ENCODE results near the gene C4orf51. TPM values are rescaled to one million over a fixed set of nuclear protein-coding genes. Genes with fewer than 3 reads are reported as not detected.
A peak's percentile ranks its signal among the peaks of the same experiment; 100 is the strongest.

Gene C4orf51
- total RNA-seq, 4 donors from 2014 or later: not detected

- TF ChIP-seq, protein P1, sequence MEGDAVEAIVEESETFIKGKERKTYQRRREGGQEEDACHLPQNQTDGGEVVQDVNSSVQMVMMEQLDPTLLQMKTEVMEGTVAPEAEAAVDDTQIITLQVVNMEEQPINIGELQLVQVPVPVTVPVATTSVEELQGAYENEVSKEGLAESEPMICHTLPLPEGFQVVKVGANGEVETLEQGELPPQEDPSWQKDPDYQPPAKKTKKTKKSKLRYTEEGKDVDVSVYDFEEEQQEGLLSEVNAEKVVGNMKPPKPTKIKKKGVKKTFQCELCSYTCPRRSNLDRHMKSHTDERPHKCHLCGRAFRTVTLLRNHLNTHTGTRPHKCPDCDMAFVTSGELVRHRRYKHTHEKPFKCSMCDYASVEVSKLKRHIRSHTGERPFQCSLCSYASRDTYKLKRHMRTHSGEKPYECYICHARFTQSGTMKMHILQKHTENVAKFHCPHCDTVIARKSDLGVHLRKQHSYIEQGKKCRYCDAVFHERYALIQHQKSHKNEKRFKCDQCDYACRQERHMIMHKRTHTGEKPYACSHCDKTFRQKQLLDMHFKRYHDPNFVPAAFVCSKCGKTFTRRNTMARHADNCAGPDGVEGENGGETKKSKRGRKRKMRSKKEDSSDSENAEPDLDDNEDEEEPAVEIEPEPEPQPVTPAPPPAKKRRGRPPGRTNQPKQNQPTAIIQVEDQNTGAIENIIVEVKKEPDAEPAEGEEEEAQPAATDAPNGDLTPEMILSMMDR (IDR thresholded peaks at IDR 0.05): no peak
- no peak for DNase-seq (ENCODE audit: low spot score)
- no peak for ATAC-seq (ENCODE audit: low FRiP score)
These were observed 23.8 kb upstream of the C4orf51 start for GRCh38 chr4:145656156-145656555.

DNA sequence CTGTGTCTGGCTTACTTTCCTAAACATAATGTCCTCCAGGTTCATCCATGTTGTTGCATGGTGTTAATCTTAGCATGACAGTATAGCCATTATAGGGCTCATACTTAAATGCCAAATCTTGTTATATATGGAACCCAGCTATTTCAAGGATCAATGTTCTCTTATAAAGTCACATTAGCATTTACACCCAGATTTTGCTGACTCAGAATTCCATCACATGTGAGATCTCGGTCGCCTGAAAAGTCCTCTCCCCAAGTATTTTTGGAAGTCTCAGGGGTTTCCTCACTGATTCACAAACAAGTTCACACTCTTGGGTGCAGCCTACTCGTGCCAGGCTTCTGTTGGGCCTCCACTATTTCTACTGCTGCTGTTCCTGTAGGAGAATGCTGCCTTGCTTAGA, 19.9 kb upstream of the C4orf51 start:
- DNase-seq (ENCODE audit: low spot score): no peak
- TF ChIP-seq, protein P1 (IDR thresholded peaks at IDR 0.05): no peak
- ATAC-seq (ENCODE audit: low FRiP score): no peak

DNA sequence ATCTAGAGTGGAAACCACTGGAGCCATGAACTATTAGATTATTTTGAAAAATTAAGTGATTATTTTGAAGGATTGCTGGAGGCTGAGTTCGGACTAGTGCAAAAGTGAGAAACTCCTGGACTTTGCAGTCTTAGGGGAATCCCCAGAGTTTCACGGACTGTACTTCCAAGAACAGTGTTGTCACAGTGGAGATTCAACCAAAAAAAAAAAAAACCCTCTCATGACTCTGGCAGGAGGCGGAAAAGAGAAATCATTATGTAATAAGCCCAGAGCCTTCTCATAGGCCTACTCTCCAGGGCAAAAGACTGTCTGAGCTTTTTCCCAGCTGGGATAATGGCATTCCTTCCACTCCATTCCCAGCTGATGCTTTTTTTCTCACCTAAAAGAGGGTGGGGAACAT, 16.8 kb upstream of the C4orf51 start:
- TF ChIP-seq, protein P1 (IDR thresholded peaks at IDR 0.05): no peak
- DNase-seq (ENCODE audit: low spot score) (no peak), ATAC-seq (ENCODE audit: low FRiP score) (peak; percentile 85)

GRCh38 chr4:145665773-145666172, 14.2 kb upstream of the C4orf51 start:
- no peak for DNase-seq (ENCODE audit: low spot score)
- no peak for ATAC-seq (ENCODE audit: low FRiP score)
- TF ChIP-seq, protein P1 (IDR thresholded peaks at IDR 0.05): no peak

GRCh38 chr4:145670422-145670821, 9.5 kb upstream of the C4orf51 start:
- no peak for ATAC-seq (ENCODE audit: low FRiP score)
- DNase-seq (ENCODE audit: low spot score): no peak
- TF ChIP-seq, protein P1 (IDR thresholded peaks at IDR 0.05): no peak

GRCh38 chr4:145679520-145679919, 426 bp upstream of the C4orf51 start:
- TF ChIP-seq, protein P1 (IDR thresholded peaks at IDR 0.05): no peak
- ATAC-seq (ENCODE audit: low FRiP score) (peak; percentile 80), DNase-seq (ENCODE audit: low spot score) (no peak)

- DNase-seq (ENCODE audit: low spot score): no peak
- TF ChIP-seq, protein P1 (IDR thresholded peaks at IDR 0.05): no peak
- no peak for ATAC-seq (ENCODE audit: low FRiP score)
These were observed 956 bp downstream of the C4orf51 start for GRCh38 chr4:145680902-145681301.
